ENCODE data around the gene FRYL. TPM values are rescaled to one million over a fixed set of nuclear protein-coding genes. Genes with fewer than 3 reads are reported as not detected.

The FRYL gene
- polyA plus RNA-seq, 3 donors, result 10.8 to 15.8 (median 14.4) TPM

DNA sequence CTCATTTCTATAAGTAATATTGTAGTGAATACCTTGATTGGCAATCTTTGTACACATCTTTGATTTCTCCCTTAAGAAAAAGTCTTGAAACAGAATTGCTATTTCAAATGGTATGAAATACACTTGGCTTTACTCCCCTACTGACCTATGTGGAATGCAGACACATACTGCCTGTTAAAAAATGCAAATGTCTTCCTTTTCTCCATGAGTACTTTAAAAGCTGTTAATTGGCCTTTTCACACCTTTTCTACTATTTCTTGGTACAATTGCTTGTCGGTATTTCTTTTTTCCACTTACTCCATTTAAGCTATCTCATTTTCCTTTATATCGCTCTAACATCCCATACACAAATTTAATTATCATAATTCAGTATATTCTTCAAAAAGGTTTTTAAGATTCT lies 87.2 kb downstream of the FRYL start:
- Histone ChIP-seq H3K36me3 (replicated peaks in 1 of 2; ENCODE audit: control insufficient read depth in 1 of 2, insufficient read depth in 2 of 2, low read length in 2 of 2) (no peaks in the 10 kb centered on the region), H3K79me2 (ENCODE audit: insufficient read depth, low read length) (peaks cover 91% of the 10 kb centered on the region), H4K20me1 (ENCODE audit: insufficient read depth, low read length) (peaks cover 95% of the 10 kb centered on the region), H3K4me1 (ENCODE audit: control insufficient read depth in 1 of 2, insufficient read depth in 2 of 2, low read length in 2 of 2) (no peaks in the 10 kb centered on the region), H3K9me3 (replicated peaks in 1 of 2; ENCODE audit: control insufficient read depth in 1 of 2, insufficient read depth in 1 of 2, low read length in 2 of 2) (no peaks in the 10 kb centered on the region), H3K27ac (ENCODE audit: low read depth in 1 of 2, low read length in 2 of 2) (no peak overlapping the region), H3K9ac (ENCODE audit: insufficient read depth, low read length, poor library complexity, severe bottlenecking) (no peak overlapping the region), H3K4me2 (replicated peaks; ENCODE audit: extremely low read depth, low read length, poor library complexity, severe bottlenecking) (no peak overlapping the region), H3K27me3 (ENCODE audit: control insufficient read depth in 2 of 2, insufficient read depth in 2 of 2, low read length in 2 of 2) (no peaks in the 10 kb centered on the region), H3K4me3 (replicated peaks in 1 of 3; ENCODE audit: low read depth in 2 of 3, low read length in 3 of 3) (no peak overlapping the region), H2AFZ (ENCODE audit: insufficient read depth, low read depth, low read length, poor library complexity, severe bottlenecking) (no peak overlapping the region)
- Mint-ChIP-seq H3K27me3 (ENCODE audit: low read depth in 3 of 3) (no peaks in the 10 kb centered on the region), H3K4me1 (peaks cover 14% of the 10 kb centered on the region), H3K4me3 (no peak overlapping the region), H3K27ac (no peak overlapping the region), H3K9me3 (peaks cover 0 to 2% (median 0%) of the 10 kb centered on the region in 7 donors), H3K36me3 (peaks cover 2 to 4% of the 10 kb centered on the region in 2 donors)
- no peak for DNase-seq
- no peak for TF ChIP-seq CTCF (IDR thresholded peaks at IDR 0.05)
- intact Hi-C loops (cut with micrococcal nuclease), result no loop called here
- WGBS (ENCODE audit: insufficient coverage), result no CpG with 5 or more reads among the region's 2 CpGs

DNA sequence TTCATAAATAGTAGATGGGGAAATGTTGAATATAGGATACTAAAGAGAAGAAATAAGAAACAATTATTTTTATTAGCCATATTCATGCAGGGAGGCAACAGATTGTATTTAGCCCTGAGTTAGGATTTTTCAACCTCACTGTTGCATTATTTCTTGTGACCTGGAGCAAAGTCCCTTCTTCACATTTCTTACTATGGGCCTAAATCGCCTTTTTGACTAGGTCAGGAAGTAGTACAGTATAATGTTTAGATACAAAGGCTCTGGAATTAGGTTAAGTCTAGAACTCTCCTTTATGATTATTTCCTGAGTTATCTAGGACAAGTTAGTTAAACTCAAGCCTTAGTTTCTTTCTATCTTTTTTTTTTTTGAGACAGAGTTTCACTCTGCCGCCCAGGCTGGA lies 88.0 kb downstream of the FRYL start:
- Histone ChIP-seq H3K36me3 (replicated peaks in 1 of 2; ENCODE audit: control insufficient read depth in 1 of 2, insufficient read depth in 2 of 2, low read length in 2 of 2) (no peaks in the 10 kb centered on the region), H3K9me3 (replicated peaks in 1 of 2; ENCODE audit: control insufficient read depth in 1 of 2, insufficient read depth in 1 of 2, low read length in 2 of 2) (no peaks in the 10 kb centered on the region), H4K20me1 (ENCODE audit: insufficient read depth, low read length) (peaks cover 94% of the 10 kb centered on the region), H3K79me2 (ENCODE audit: insufficient read depth, low read length) (peaks cover 89% of the 10 kb centered on the region), H3K4me3 (replicated peaks in 1 of 3; ENCODE audit: low read depth in 2 of 3, low read length in 3 of 3) (no peak overlapping the region), H3K9ac (ENCODE audit: insufficient read depth, low read length, poor library complexity, severe bottlenecking) (no peak overlapping the region), H2AFZ (ENCODE audit: insufficient read depth, low read depth, low read length, poor library complexity, severe bottlenecking) (no peak overlapping the region), H3K27me3 (ENCODE audit: control insufficient read depth in 2 of 2, insufficient read depth in 2 of 2, low read length in 2 of 2) (no peaks in the 10 kb centered on the region), H3K4me1 (ENCODE audit: control insufficient read depth in 1 of 2, insufficient read depth in 2 of 2, low read length in 2 of 2) (no peaks in the 10 kb centered on the region), H3K27ac (ENCODE audit: low read depth in 1 of 2, low read length in 2 of 2) (no peak overlapping the region), H3K4me2 (replicated peaks; ENCODE audit: extremely low read depth, low read length, poor library complexity, severe bottlenecking) (no peak overlapping the region)
- no peak for DNase-seq
- H3K9me3 Mint-ChIP-seq, result peaks cover 0 to 2% (median 0%) of the 10 kb centered on the region in 7 donors
- intact Hi-C loops (cut with micrococcal nuclease), result no loop called here
- H3K4me3 Mint-ChIP-seq, result no peak overlapping the region
- H3K27ac Mint-ChIP-seq, result peak overlapping the region in 1 of 7 donors; percentile 49
- TF ChIP-seq CTCF (IDR thresholded peaks at IDR 0.05), result no peak
- peaks cover 0 to 2% of the 10 kb centered on the region in 2 donors for H3K36me3 Mint-ChIP-seq
- H3K4me1 Mint-ChIP-seq, result peaks cover 10% of the 10 kb centered on the region
- no peaks in the 10 kb centered on the region for H3K27me3 Mint-ChIP-seq (ENCODE audit: low read depth in 3 of 3)
- WGBS (ENCODE audit: insufficient coverage), result no CpG with 5 or more reads among the region's 2 CpGs

Data from CD14-positive monocyte (primary cell).